ENCODE measurements around the gene NABP2. TPM values are rescaled to one million over a fixed set of nuclear protein-coding genes. Genes with fewer than 3 reads are reported as not detected.
A peak's percentile ranks its signal among the peaks of the same experiment; 100 is the strongest.

Gene NABP2
- total and polyA plus RNA-seq, 2 donors (not counting 3 experiments of a cell fraction or from before 2014, with no cell fraction given), result 42.4 to 59.7 TPM

DNA sequence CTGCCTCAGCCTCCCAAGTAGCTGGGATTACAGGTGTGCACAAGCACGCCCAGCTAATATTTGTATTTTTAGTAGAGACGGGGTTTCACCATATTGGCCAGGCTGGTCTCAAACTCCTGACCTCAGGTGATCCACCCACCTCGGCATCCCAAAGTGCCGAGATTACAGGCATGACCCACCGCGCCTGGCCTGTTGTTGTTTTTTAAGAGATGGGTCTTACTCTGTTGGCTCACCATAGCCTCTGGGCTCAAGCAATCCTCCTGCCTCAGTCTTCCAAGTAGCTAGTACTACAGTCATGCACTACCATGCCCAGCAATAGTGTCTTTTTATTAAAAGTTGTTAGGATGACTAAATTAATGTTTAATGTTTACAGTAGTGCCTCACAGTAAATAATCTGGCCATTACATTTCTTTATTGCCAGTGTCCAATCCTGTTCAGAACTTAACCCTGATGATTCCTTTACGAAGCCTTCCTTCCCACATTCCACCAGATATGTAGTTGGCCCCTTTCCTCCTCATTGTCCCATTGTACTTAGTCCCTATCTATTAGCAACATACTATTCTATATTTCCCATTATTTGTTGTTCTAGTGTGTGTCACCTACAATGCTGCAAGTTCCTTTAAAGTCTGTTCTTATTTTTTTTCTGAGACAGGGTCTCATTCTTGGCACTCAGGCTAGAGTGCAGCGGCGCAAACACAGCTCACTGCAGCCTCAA is 26.1 kb upstream of the NABP2 start:
- Histone ChIP-seq H3K79me2 (ENCODE audit: control insufficient read depth, insufficient read depth, low read length) (no peaks in the 10 kb centered on the region), H3K9ac (replicated peaks; ENCODE audit: extremely low read depth, insufficient read depth, low read length) (peak overlapping the region; percentile 68), H3K9me3 (replicated peaks; ENCODE audit: control insufficient read depth, insufficient read depth, low read length) (no peaks in the 10 kb centered on the region), H4K20me1 (replicated peaks; ENCODE audit: control insufficient read depth, extremely low read depth, insufficient read depth, low read length) (no peaks in the 10 kb centered on the region), H3K27ac (ENCODE audit: insufficient read depth, low read depth, low read length) (peak overlapping the region; percentile 97), H3K4me3 (replicated peaks in 1 of 3; ENCODE audit: insufficient read depth in 1 of 3, low read depth in 1 of 3, low read length in 3 of 3) (no peak overlapping the region), H3K36me3 (ENCODE audit: control insufficient read depth in 2 of 2, extremely low read depth in 1 of 2, insufficient read depth in 2 of 2, low read length in 2 of 2) (no peaks in the 10 kb centered on the region), H3K4me2 (ENCODE audit: insufficient read depth, low read length) (peak overlapping the region; percentile 14), H3K9me1 (replicated peaks; ENCODE audit: control insufficient read depth, extremely low read depth, insufficient read depth, low read length) (no peaks in the 10 kb centered on the region), H2AFZ (ENCODE audit: low read depth, low read length) (no peak overlapping the region), H3K27me3 (ENCODE audit: control insufficient read depth in 2 of 2, insufficient read depth in 2 of 2, low read length in 2 of 2) (no peaks in the 10 kb centered on the region), H3K4me1 (ENCODE audit: control insufficient read depth, extremely low read depth, insufficient read depth, low read length) (peaks cover 32% of the 10 kb centered on the region)
- ChIA-PET CTCF (interaction anchor here (1.4 to 4.5 kb wide), 3 partner anchors 9 to 24 kb away, joined by 4 to 42 read pairs (median 18); partner anchors contain the start of genes RNF41 and SMARCC2), POLR2A (interaction anchor here (1.1 to 4.5 kb wide), 2 partner anchors 23 to 102 kb away, joined by 3 to 37 read pairs; partner anchors contain the start of genes CS and RNF41)
- peak; percentile 96 for DNase-seq (ENCODE audit: low read depth, low spot score)
- FAIRE-seq, result peak; percentile 79
- TF ChIP-seq POLR2AphosphoS5 (IDR thresholded peaks at IDR 0.05; ENCODE audit: insufficient read depth, low read depth, low read length) (peak; percentile 34), MYC (IDR thresholded peaks at IDR 0.05; ENCODE audit: low read depth, low read length) (no peak), POLR2A (IDR thresholded peaks at IDR 0.05; ENCODE audit: low read depth, low read length) (no peak), EZH2 (IDR thresholded peaks at IDR 0.05; ENCODE audit: borderline replicate concordance, low read depth, low read length, severe bottlenecking) (no peak), GATA2 (IDR thresholded peaks at IDR 0.05; ENCODE audit: insufficient read depth, insufficient read length, low read depth, low read length) (peak; percentile 67), JUN (IDR thresholded peaks at IDR 0.05; ENCODE audit: borderline replicate concordance, insufficient read depth, insufficient read length, low read depth) (peak; percentile 79), FOS (IDR thresholded peaks at IDR 0.05; ENCODE audit: borderline replicate concordance, insufficient read depth, low read length) (no peak)
- TF ChIP-seq, protein P1, sequence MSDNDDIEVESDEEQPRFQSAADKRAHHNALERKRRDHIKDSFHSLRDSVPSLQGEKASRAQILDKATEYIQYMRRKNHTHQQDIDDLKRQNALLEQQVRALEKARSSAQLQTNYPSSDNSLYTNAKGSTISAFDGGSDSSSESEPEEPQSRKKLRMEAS (IDR thresholded peaks at IDR 0.05; ENCODE audit: insufficient read depth, insufficient read length), result no peak
- TF ChIP-seq, protein P2, sequence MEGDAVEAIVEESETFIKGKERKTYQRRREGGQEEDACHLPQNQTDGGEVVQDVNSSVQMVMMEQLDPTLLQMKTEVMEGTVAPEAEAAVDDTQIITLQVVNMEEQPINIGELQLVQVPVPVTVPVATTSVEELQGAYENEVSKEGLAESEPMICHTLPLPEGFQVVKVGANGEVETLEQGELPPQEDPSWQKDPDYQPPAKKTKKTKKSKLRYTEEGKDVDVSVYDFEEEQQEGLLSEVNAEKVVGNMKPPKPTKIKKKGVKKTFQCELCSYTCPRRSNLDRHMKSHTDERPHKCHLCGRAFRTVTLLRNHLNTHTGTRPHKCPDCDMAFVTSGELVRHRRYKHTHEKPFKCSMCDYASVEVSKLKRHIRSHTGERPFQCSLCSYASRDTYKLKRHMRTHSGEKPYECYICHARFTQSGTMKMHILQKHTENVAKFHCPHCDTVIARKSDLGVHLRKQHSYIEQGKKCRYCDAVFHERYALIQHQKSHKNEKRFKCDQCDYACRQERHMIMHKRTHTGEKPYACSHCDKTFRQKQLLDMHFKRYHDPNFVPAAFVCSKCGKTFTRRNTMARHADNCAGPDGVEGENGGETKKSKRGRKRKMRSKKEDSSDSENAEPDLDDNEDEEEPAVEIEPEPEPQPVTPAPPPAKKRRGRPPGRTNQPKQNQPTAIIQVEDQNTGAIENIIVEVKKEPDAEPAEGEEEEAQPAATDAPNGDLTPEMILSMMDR (IDR thresholded peaks at IDR 0.05; ENCODE audit: extremely low read depth in 1 of 2, insufficient read depth in 1 of 2, low read depth in 1 of 2, low read length in 2 of 2), result no peak
- BruUV-seq (replicated peaks), result no TSS peak
- dilution Hi-C loops (cut with MboI; ENCODE audit: extremely low pct_ligation_motif_present, low sequenced_read_pairs) (no loop called here), intact Hi-C loops (cut with micrococcal nuclease) (loop anchor here (1.0 kb wide), 3 partner anchors 8 to 102 kb away; partner anchors contain the start of genes CS and NABP2)

All from endothelial cell of umbilical vein (primary cell).